COLO668 (cell line): Measurements from ENCODE around the gene CSF1.
A peak's percentile ranks its signal among the peaks of the same experiment; 100 is the strongest.
"Not testable (repeated sequence)": the region's sequence is repeated elsewhere in the genome, so short reads cannot be mapped to it uniquely, and the experiment has no call there.

ENCODE experiments used
- DNase-seq: peaks from one replicate; lab custom pipeline; 2025; ENCODE audit not compliant: unreplicated experiment; lab: John Stamatoyannopoulos, UW

The CSF1 gene

DNA sequence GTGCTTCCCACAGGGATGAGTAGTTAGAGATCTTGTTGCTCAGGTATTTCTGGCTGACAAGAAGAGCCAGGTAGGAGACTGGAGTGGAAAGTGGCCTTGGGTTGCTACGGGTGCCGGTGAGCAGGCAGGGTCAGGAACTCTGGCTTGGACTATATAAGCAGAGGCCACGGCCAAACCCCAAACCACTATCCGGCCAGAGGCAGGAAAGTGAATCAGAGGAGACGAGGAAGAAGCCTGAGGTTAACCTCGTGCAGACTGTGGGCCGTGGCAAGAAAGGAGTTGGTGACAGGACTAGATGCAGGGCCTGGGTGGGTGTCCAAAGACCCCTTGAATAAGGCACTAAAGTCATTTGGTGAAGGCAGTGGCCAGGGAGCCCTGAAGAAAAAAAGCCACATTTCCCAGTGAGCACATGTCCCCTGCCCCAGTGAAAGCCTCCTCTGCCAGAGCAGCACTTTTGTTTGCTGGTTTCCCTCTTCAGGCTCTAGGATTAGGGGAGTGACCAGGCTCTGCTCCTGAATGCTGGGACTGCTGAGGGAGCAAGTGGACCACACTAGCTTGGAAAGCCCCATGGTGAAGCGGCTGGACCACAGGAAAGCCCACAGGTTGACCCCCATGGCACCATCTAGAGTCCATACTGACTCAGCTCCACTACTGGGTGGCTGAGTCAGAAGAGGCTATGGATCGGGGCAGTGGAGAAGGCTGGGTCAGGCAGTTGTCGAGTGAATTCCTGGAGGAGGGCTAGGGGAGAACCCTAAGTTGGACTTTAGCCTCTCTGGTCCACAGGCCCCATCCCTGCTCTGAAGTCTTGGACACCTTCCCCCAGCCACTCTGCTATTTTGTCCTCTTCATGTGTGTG, 23.4 kb downstream of the CSF1 start:
- no peak for DNase-seq

DNA sequence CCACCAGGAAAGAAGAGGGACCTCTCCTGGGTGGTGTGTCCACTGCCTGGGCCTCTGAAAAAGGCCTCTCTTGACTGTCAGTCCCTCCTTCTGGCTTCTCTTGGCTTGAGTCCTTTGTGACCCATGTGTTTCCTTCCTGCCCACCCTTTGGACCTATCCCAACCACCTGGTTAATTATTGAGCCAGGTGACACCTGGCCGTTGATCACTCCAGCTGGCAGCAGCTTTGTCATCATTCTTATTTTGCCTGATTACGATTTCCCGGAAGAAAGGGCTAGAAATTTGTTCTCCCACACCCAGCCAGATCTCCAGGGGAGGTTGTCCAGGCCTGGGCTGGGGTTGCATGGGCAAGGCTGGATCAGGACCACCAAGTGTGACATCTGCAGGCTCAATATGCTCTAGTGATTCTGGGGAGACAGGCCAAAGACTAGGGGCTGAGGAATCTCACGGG, 24.8 kb downstream of the CSF1 start:
- DNase-seq: peak; percentile 88

DNA sequence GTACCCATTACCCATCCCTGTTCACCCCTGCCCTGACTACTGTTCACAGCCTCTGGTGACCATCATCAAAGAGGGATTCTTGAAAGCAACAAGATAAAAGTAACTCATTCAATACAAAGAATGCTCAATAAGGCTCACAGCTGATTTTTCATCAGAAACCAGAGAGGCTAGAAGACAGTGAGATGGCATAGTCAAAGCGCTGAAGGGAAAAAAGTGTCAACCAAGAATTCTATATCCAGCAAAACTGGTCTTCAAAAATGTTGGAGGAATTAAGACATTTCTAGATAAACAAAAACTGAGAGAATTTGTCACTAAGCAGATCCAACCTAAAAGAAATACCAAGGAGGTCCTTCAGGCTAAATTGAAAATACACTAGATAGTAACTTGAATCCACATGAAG, 27.1 kb downstream of the CSF1 start:
- DNase-seq: no peak

- no peak for DNase-seq
These were observed 27.9 kb downstream of the CSF1 start for GRCh38 chr1:109938556-109938955.

DNA sequence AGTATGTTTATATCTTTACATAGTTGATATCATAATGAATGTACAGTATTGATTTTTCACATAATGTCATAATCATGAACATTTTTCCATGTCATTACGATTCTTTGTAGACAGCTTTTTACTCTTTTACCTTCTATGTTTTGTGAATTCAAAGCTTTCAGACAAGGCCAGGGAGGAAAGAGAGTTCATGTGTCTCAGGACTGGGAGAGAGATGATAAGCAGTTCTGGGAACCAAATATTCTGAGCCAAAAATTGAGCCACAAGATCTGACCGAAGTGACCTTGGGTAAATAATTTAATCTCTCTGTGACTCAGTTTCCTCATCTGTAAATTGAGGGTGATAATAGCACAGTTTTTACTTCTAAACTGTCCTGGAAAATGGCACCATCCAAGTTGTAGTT, 31.8 kb downstream of the CSF1 start:
- DNase-seq: no peak

- no peak for DNase-seq
These were observed 33.9 kb downstream of the CSF1 start for GRCh38 chr1:109944541-109944940.

DNA sequence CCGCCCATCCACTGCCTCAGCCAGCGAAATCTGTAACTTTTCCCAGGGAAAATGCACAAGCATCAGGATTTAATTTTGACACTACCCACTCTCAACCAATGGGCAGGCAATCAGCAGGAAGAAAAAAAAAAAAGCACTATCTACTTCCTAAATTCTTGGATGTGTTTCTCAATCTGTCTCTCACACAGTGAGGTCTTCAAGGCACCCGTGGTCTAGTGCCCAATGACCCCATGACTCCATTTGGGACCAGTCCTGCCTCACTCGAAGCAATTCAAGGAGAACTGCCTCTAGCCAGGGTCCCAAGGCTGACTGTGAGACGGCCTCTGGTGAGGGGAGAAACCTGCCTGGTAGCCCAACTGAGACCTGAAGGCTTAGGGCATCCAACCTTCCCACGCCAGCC, 35.9 kb downstream of the CSF1 start:
- DNase-seq: no peak

DNA sequence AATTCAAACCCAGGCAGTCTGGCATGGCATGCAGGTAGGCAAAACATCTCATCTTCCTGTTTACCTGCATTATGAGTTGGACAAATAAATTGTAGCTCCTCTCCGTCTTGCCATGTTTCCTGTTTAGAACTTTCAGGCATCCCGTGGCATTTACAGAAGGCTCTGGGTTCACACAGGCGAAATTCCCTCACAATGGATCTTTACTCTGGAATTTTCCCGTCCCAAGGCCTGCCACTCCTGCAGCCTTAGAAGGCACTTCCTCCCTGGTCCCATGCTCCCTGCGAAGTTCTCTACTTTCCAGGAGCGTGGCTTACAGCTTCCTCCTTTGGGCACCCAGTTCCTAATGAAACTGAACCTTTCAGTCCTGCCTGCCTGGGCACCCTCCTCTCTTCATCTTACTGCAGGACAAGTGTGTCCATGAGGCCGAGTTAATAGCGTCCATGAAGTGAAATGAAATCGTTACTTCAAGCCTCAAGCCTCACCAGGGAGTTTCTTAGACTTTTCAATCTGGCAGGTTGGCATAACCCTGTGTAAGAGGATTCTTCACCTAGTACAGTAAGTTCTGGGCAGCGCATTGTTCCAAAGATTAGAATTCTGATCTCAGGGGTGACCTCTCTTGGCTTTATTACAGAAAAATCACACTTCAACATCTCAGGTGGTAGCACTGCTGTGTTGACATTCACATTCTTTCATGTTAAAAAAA, 37.1 kb downstream of the CSF1 start:
- DNase-seq: no peak

DNA sequence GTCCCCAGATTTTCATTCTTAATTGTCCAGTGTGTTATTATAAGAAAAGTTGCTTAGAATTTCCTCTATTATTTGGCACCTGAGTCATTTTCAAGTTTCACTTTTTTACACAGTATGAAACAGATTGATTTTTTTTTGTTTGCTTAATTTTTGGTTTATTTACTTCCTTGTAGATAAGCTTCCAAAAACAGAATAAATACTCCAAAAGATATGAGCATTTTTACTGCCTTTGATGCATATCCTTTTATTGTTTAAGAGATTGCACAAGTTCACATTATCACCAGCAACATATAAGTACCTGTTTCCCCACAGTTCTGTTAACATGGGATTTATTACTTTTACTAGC, 37.6 kb downstream of the CSF1 start:
- no peak for DNase-seq

- no peak for DNase-seq
These were observed 39.4 kb downstream of the CSF1 start for GRCh38 chr1:109950038-109950437.

DNA sequence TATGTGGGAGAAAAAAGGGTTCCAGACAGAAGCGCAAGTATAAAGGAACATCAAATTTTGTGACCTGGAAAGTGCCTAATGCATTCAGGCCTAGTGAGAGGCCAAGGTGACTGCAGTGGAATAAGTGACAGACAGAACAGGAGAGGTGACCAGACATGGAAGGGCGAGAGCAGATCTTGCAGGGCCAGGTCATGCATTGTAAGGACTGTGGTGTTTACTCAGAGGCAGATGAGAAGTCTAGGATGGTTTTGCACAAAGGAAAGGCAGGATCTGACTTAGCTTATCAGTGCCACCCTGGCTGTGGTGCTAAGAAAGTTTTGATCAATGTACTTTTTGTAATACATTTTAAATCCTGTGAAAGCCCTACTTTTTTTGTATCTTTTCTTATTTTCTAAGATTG, 39.9 kb downstream of the CSF1 start:
- DNase-seq: no peak

DNA sequence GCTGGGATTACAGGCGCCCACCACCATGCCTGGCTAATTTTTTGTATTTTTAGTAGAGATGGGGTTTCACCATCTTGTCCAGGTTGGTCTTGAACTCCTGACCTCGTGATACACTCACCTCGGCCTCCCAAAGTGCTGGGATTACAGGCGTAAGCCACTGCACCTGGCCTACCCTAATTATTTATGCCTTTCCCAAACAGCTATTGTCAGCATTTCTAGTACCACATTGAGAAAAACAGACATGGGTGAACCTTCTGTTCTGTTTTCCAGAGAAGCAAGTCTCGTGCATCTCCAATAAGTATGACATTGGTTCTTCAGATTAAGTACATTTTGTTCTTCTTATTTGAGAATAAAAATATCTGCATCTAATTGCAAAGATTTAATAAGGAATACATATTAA, 40.9 kb downstream of the CSF1 start:
- DNase-seq: not testable (repeated sequence)

DNA sequence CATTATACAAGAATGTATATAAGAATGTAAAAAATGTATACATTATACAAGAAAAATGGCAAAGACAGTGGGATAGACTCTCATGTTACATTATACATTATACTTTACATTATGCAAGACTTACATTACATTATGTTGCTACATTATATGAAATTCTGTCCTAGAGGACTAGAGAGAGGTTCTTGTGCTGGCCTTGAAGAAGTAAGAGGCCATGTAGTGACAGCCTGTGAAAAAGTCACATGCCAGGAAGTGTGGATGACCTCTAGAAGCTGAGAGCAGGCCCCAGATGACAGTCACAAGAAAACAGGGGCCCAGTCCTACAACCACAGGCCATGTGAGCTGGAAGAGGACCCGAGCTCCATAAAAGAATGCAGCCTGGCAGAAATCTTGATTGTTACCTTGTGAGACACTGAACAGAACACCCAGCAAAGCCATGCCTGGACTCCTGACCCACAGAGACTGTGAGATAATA, 43.4 kb downstream of the CSF1 start:
- DNase-seq: no peak

DNA sequence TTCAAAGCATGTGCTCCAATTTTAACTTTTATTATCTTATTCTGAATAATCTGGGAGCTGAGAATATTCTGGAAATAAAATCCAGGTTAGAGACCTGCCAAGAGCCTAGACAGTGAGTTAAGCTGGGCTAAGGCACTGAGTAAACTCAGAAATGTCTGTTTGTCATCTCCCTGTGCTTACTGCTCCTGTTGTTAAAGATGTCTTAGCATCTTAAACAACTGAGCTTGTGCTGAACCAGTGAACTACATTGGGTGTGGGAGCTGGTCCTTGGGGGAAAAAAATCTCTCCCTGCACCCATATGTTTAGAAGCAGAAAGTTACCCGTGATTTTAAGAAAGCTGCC, 49.0 kb downstream of the CSF1 start:
- DNase-seq: no peak

GRCh38 chr1:109959974-109960744, 49.5 kb downstream of the CSF1 start:
- peak; percentile 54 for DNase-seq

DNA sequence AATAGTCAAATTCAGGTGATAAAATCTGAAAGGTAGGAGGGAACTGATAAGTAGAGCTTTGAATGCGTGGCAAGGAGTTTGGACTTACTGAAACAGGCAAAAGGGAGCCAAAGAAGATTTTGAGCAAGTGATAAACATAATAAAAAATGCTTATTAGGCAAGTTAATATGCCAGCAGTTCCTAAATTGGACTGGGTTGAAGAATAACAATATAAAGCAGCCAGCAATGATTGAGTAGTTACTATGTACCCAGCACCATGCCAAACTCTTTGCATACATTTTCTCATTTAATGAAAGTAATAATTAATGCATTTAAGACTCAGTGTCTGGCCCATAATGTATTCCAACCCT, 50.1 kb downstream of the CSF1 start:
- DNase-seq: no peak

- DNase-seq: no peak
These were observed 53.2 kb downstream of the CSF1 start for GRCh38 chr1:109963864-109964263.

- DNase-seq: no peak
These were observed 58.6 kb downstream of the CSF1 start for GRCh38 chr1:109969146-109969829.

DNA sequence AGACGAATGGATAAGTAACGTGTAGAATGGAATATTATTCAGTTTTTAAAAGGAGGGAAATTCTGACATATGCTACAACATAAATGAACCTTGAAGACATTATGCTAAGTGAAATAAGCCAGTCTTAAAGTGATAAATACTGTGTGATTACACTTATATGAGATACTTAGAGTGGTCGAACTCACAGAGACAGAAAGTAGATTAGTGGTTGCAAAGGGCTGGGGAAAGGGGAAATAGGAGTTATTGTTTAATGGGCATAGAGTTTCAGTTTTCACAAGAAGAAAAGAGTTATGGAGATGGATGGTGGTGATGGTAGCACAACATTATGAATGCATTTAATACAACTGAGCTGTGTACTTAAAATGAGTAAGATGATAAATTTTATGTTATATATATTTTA, 59.3 kb downstream of the CSF1 start:
- DNase-seq: no peak

- no peak for DNase-seq
These were observed 60.9 kb downstream of the CSF1 start for GRCh38 chr1:109971559-109971958.

DNA sequence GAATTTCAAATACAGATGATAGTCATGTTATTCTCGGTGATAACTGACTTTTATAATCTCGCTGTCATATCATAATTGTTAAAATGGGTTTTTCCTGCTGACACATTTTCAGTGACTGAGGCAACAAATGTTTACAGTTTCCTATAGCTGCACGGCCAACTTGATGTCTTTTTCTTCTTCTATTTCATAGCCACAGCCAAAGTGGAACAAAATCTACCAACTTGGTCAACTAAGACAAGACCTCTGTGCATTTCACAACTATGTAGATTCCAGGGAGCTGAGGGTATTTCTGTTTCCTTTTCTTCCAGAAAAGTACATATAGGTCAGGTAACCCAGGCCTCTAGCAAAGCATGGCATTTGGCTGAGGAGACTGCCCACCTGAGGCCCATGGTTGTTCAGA, 63.5 kb downstream of the CSF1 start:
- DNase-seq: no peak
